Gastroesophageal sphincter (tissue), 3 donors: Measurements from ENCODE around the gene ZNF837.

Experiments
- CTCF ChIP-seq, 4 experiments: fragments of 200-600 bp in 2 of 4; fragments of 450-650 bp in 2 of 4; sonication (generic) in 1 of 4; IDR thresholded peaks; one replicate each; pipeline ENCODE4 v1.5.1; 2017 to 2019; ENCODE audit warnings: antibody characterized with exemption in 4 of 4, mild to moderate bottlenecking in 2 of 4, moderate library complexity in 2 of 4
- EP300 ChIP-seq: sonication (generic); formaldehyde crosslinking; IDR thresholded peaks from one replicate; pipeline ENCODE4 v1.6.1; 2017; ENCODE audit warnings: antibody characterized with exemption, mild to moderate bottlenecking
- POLR2A ChIP-seq, 2 donors: fragments of 450-650 bp; IDR thresholded peaks; one replicate each; pipeline ENCODE4 v1.6.1; 2017; ENCODE audit warnings: antibody characterized with exemption in 2 of 2, mild to moderate bottlenecking in 2 of 2, moderate library complexity in 1 of 2

- TF ChIP-seq CTCF (IDR thresholded peaks at IDR 0.05) (peak in 1 of 4 experiments; percentile 35), POLR2A (IDR thresholded peaks at IDR 0.05) (peak; percentile 58 to 80), EP300 (no peak)
Observed at GRCh38 chr19:58362272-58362994, 18.4 kb downstream of the ZNF837 start, which contains the start of gene ZNF497.
